Measurements from ENCODE around the gene SFTPB.

GRCh38 chr2:85708641-85709040 is 40.6 kb upstream of the SFTPB start:
- TF ChIP-seq CTCF (IDR thresholded peaks at IDR 0.05) (no peak), ESRRA (CRISPR knock-in tag; IDR thresholded peaks at IDR 0.05; ENCODE audit: borderline replicate concordance) (no peak), ATF3 (CRISPR knock-in tag; conservative IDR thresholded peaks at IDR 0.05) (no peak), E2F1 (CRISPR knock-in tag; IDR thresholded peaks at IDR 0.05) (no peak), ZNF396 (CRISPR knock-in tag; IDR thresholded peaks at IDR 0.05; ENCODE audit: borderline replicate concordance) (no peak), SMAD3 (CRISPR knock-in tag; IDR thresholded peaks at IDR 0.05; ENCODE audit: borderline replicate concordance) (no peak), HMGXB4 (CRISPR knock-in tag; IDR thresholded peaks at IDR 0.05) (no peak), NR3C1 (CRISPR knock-in tag; conservative IDR thresholded peaks at IDR 0.05; ENCODE audit: low read depth) (no peak), ZNF121 (CRISPR knock-in tag; IDR thresholded peaks at IDR 0.05) (no peak), USF2 (CRISPR knock-in tag; IDR thresholded peaks at IDR 0.05) (no peak), ZNF138 (CRISPR knock-in tag; conservative IDR thresholded peaks at IDR 0.05) (no peak), CREB1 (CRISPR knock-in tag; IDR thresholded peaks at IDR 0.05) (no peak)
